ENCODE data around the gene CTF1.
A peak's percentile ranks its signal among the peaks of the same experiment; 100 is the strongest.

Gene CTF1

GRCh38 chr16:30910427-30911029 is 14.1 kb downstream of the CTF1 start:
- no peak for DNase-seq

- no peak for DNase-seq
Observed at GRCh38 chr16:30912794-30913412, 16.5 kb downstream of the CTF1 start.

DNA sequence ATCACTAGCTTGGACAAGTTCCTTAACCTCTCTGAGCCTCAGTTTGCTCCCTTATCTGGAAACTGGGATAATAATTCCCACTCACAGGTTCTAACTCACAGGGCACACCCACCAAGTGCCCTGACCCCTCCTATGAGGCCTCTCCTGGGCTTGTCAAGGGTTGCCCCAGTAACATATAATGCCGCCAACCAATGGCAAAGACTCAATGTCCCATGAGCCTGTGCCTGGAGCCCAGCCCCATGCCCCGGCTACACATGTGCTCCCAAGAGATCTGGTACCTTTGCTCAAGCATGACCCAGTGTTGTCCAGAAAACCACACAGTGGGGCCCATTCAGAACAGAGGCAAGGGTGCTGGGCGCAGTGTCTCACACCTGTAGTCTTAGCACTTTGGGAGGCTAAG is 18.4 kb downstream of the CTF1 start:
- DNase-seq, result no peak

DNA sequence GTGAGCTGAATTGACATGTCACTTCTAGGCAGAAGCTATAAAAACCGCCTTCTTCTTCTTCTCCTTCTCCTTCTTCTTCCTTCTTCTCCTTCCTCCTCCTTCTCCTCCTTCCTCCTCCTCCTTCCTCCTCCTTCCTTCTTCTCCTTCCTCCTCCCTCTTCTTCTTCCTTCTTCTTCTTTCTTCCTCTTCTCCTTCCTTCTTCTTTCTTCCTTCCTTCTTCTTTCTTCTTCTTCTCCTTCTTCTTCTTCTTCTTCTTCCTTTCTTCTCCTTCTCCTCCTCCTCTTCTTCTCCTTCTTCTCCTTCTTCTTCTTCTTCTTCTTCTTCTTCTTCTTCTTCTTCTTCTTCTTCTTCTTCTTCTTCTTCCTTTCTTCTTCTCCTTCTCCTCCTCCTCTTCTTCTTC is 22.2 kb downstream of the CTF1 start:
- no peak for DNase-seq

DNA sequence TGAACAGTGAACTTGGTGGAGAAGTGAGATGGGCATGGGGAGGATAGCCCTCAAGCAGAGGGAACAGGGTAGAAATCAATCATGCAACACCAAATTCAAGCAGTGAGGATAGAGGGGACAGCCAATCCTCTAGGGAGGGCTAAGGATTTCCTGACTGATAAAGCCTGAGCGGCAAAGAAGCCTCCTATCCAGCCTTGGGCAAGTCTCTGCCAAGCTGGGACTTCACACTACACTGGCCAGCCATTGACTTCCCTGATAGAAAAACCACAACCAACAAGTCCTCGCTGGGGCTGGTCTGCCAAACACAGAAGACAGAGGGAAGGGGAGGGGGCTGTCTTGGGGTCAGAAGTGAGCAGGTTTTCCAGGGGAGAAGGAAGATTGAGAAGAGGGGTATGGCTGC is 24.5 kb downstream of the CTF1 start:
- DNase-seq, result no peak

DNA sequence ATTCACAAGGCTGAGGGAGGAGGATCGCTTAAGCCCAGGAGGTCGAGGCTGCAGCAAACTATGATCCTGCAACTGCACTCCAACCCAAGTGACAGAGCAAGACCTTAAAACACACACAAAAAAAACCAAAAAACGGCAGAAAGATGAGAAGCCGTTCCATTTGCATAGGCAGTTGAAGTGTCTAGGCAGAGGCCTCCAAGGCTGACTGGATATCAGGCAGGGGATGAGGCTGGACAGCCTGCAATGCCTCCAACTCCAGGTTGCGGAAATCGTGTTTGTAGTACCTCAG is 25.0 kb downstream of the CTF1 start:
- no peak for DNase-seq

DNA sequence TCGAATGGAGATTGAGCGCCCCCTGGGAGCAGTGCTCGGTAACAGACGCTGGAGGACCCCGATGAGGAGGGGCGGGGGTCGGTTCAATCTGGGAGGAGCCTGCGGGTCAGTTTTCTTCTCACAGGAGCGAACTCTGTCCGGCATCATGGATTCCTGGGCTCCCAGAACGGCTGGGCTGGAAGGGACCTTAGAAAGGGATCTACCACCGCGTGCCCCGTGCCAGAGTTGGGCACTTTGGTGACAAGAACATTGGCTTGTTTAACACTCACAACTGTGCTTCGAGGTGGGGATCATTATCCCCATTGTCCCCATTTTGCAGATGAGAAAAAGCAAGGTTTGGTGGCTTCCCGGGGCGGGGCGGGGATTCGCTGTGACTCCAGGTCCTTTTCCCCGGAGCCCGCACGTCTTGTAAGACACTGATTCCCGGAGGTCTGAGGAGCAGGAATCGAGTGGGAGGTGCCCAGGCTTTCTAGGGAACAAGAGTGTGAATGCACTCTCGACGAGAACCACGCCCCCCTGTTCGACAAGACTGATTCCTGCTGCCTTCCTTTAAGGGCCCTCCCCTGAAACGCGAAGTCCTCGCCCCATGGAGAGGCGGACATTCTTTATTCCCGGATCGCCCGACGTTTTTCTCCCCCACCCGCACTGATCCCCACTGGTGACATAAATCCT is 25.5 kb downstream of the CTF1 start:
- peak; percentile 91 for DNase-seq

DNA sequence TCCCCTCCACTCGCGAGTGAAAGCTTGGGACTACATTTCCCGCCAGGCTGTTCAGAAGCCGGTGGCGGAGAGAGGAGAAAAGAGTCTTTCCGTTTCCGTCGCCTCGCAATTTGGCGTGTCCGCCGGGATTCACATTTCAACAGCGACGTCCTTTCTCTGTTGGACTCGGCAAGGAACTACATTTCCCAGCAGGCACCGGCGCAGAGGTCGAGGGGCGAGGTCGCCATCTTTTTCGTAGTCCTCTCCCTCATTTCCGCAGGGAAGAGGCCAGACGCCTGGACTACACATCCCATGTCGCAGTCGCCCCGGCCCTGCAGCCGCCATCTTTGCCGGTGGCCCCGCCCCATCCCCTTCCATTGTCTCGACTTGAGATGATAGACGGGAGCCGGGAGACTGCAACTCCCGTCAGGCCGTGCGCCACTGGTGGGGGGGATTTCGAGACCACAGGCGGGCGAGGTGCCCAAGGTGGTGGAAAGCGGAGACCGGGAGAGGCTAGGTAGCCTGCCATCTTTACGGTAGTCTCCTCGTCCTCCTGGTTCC is 26.1 kb downstream of the CTF1 start:
- DNase-seq, result peak; percentile 100

DNA sequence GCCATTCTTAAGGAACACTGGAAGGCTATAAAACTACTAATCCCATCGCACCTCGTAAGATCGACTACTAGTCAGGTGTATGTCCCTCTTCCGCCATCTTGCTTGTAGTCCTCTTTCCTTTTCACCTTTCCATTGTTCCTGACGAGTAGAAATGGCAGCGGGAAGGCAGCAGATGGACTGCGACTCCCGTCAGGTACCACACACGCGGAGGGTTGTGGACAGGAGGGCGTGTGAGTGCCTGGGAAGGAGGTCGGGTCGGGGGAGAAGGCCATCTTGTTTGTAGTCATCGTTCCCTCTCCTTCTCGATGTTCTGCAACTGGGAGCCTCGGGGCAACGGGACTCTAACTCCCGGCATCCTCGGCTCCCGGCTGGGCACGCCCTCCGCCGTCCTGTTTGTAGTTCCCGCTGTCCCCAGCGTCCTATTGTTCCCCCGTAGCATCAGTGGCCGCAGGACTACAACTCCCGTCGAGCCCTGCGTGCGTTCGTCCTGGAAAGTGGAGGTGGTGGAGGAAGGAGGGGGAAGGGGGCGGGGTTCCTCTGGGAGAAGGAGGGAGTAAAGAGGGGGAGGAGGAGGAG is 26.6 kb downstream of the CTF1 start:
- DNase-seq, result peak; percentile 99

GRCh38 chr16:30923554-30924075 is 27.2 kb downstream of the CTF1 start, which contains the start of gene FBXL19:
Gene FBXL19 (plus strand): TSS chr16:30923572. CDS start chr16:30925755, 2,183 bp downstream.
- DNase-seq, result no peak

- no peak for DNase-seq
Observed at GRCh38 chr16:30924076-30924912, 27.9 kb downstream of the CTF1 start.

- DNase-seq, result no peak
Observed at GRCh38 chr16:30924913-30925631, 28.7 kb downstream of the CTF1 start.

DNA sequence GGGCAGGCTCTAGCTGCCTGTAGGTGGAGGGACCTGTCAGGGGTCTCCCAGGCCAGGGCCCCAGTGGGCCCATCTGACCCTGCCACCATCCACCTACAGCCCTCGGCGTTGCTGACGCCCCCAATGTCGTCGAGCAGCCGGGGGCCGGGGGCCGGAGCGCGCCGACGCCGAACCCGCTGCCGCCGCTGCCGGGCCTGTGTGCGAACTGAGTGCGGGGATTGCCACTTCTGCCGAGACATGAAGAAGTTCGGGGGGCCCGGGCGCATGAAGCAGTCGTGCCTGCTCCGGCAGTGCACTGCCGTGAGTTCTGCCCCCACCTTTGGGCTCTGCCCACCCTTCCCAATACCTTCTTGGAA is 29.2 kb downstream of the CTF1 start:
- no peak for DNase-seq

DNA sequence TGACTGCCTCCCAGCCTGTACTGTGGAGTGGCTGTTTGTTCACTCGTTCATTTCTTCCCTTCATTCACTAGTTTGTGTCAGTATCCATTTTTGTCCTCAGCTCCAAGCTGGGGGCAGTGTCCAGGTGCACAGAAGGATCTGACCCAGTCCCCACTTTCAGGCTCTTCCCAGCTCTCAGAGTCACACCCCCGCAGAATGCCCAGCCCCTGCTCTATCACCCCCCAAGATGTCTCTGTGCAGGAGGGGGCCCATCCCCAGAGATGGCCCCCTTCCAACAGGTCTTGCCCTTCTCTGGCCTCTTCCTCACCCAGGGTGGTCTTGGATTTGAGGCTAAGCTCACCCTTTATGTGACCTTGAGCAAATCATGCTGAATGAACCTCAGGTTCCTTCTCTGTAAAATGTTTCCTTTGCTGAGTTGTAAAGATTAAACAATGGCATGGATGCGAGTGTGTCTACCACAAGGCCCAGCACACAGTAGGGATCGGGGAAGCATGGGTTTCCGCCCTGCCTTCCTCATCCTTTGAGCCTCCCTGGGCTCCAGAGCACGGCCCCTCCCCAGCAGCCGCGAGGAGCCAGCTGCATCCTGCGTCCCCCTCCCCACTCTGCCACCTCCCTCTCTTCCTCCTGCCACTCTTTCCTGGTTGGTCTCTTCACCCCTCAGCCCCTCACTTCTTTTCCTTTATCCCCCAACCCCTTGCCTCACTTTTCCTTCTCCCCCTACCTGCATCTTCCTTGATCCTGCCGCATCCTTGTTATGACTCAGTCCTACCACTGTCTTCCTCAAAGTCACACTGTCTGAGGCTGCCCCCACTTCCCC is 29.8 kb downstream of the CTF1 start:
- no peak for DNase-seq

DNA sequence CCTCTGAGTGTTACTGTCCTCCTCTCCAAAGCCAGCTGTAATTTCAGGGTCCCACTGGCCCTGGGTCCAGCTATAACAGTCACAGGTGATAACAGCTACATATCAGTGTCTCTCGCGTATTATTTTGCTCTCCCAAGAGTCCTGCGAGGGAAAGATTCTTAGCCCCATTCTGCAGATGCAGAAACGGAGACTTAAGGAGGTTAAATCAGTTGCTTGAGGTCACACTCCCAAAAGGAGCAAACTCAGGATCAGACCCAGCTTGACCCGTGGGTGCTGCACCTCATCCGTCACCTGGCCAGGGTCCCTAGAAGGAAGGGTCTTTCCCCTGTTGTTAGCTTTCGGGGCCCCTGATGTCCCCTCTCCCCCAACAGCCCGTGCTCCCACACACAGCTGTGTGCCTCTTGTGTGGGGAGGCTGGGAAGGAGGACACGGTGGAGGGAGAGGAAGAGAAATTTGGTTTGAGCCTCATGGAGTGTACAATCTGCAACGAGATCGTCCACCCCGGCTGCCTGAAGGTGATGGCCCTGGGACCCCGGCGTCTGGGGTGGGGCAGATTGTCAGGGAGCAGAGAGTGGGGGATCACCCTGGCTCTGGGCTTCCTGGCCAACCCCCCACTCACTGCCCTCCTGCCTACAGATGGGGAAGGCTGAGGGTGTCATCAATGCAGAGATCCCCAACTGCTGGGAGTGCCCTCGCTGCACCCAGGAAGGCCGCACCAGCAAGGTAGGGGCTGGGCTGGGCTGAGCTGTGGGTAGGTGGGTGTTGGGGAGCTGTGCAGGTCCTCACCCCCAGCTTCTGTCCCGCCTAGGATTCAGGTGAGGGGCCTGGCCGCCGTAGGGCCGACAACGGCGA is 30.7 kb downstream of the CTF1 start:
- no peak for DNase-seq

GRCh38 chr16:30927789-30928378 is 31.5 kb downstream of the CTF1 start:
- peak; percentile 71 for DNase-seq

- no peak for DNase-seq
Observed at GRCh38 chr16:30928390-30928789, 32.0 kb downstream of the CTF1 start.

GRCh38 chr16:30929167-30929566 is 32.8 kb downstream of the CTF1 start:
- DNase-seq, result peak; percentile 38

- no peak for DNase-seq
Observed at GRCh38 chr16:30930160-30930571, 33.8 kb downstream of the CTF1 start.

Data from activated CD4-positive, alpha-beta T cell treated with anti-CD3 and anti-CD28 coated beads, Interleukin-2, Interleukin-6, amounts not matched to agents 100 ng/mL and 50 ng/mL, durations not matched to agents 16 hours and 8 hours (primary cell).